COR-L47 (cell line): ENCODE measurements around the gene MRPL53.
"Not testable (repeated sequence)": the region's sequence is repeated elsewhere in the genome, so short reads cannot be mapped to it uniquely, and the experiment has no call there.

Experiments
- DNase-seq: peaks from one replicate; lab custom pipeline; 2025; lab: John Stamatoyannopoulos, UW

Gene MRPL53

DNA sequence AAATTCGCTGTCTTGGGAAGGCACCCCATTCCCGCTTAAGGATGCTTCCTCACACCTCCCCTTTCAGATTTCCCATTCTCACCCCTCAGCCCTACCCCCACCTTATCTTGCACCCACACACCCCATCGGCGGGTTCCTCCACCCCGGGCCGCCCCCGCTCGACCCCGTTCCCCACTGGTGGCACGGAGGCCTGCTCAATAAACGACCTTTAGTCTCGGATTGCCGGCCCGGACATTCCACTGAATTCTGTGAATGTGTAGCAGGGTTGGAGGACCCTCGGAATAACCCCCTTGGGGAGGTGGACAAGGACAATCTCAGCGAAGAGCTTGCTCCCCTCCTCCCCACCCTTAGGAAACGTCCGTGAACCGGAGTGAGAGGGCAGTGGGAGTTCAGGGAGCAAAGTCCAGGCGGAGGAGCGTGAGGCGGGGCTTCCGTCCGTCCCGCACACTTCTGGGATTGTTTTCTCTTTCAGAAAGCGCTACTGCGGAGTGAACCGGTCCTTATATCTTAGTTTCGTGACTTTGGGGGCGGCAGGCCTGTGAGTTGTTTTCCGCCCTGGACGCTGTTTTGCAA lies 29.8 kb upstream of the MRPL53 start:
- DNase-seq, result no peak

DNA sequence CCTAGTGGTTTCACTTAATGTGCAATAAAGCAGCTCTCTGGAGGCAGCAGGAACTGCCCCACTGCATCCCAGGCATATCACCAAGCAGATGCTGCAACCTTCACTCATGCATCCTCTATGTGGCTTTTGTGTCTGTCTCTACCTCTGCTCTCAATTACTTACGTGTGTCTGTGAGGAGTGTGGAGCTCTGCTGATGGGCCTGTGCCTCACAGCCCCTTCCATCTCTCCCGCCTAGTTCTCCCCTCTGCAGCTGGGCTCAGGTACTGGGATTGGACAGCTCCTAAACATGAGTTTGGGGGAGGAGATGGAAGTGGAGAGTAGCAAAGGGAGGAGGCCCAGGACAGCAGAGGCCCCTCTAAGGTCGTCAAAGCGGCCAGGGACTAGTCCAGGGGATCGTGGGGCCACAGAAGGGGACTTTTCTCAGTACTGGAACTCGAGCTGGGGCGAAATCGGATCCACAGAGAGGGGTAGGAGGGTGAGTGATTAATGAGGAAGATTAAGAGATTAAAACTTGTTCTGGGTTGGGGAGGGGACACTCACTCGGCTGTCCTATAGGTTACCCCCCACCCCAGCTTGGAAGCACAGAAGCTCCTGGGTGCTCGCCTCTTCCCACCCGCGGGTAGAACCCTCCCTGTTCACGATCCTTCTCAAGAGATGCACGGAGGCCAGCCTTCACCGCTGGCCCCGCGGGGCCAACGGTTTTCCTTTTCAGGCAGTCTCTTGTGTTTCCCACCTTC lies 29.0 kb upstream of the MRPL53 start:
- no peak for DNase-seq

DNA sequence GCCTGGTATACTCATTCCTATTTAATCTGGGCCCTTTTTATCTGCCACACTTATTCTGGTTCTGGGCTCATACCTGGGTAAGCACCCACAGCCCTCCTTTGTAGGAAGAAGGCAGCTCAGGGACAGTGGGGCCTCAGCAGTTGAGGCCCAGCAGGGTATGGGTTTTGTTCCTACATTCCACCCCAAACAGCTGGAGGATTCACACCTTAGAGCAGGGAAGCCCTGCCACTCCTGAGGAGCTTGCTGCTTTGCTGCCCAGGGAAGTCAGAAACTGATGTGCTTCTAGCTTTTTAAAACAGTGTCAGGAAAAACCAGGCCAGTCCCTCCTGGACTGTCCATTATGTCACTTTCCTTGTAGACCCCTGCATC lies 28.1 kb upstream of the MRPL53 start:
- DNase-seq, result no peak

DNA sequence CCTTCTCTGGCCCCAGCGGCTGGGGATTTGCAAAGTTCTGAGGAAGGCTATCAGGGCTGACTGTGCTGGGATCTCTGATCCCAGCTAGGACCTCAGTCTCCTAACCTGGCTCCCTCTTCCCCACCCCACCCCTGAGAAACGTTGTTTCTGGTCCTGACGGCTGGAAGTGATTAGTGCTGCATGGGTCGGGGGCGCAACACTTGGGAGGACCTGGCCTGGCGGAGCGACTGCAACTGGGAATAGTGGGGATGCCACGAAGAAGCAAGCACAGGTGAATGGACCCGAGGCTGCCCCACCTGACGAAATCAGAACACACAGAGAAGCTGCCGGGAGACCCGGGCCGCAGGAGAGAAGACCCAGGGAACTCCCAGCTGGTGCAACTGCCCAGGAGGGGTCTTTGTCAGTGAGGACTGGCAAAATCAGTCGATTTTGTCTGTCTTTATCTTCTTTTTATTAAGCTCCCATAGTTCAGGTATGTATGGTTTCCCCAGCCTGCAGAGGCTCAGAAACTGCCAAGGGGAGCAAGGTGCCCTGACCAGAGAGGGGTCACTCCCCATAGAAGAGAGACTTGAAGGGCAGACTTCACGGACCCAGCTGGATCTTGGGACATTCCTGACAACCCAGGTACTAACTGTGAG lies 27.6 kb upstream of the MRPL53 start:
- DNase-seq, result no peak

DNA sequence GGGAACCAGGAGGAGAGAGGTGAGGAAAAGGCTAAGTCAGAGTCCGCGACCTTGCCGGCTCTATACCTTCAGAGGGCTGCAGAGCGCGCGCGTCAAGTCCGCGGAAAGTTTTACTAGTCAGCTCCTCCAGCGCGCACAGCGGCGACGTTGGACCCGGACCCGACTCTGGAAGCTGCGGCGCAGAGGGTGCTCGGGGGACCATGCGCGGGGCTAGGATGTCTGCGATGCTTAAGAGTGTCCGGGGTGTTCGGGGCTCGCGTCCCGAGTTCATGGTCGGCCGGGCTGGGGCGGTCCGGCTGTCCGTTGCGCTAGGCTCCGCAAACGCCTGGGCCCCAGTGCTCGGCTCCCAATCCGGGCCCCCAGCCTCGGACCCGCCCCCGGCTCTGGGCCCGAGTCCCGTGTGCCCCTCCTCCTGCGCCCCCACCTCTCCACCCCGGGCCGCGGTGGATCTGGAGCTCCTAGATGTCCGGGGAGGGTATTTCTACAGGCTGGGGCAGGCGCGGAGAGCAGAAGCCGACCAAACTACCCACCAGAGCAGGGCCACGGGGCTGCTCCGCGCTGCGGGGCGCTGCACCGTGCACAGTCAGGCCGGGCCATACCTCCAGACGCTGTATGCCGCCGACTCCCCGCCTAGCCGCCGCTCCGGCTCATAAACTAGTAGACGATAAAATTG lies 26.9 kb upstream of the MRPL53 start, which contains the start of gene LBX2:
Gene LBX2 (minus strand): TSS at position 337 of the 673 bp plus-strand sequence. CDS start 66 bp downstream, at position 271.
- no peak for DNase-seq

DNA sequence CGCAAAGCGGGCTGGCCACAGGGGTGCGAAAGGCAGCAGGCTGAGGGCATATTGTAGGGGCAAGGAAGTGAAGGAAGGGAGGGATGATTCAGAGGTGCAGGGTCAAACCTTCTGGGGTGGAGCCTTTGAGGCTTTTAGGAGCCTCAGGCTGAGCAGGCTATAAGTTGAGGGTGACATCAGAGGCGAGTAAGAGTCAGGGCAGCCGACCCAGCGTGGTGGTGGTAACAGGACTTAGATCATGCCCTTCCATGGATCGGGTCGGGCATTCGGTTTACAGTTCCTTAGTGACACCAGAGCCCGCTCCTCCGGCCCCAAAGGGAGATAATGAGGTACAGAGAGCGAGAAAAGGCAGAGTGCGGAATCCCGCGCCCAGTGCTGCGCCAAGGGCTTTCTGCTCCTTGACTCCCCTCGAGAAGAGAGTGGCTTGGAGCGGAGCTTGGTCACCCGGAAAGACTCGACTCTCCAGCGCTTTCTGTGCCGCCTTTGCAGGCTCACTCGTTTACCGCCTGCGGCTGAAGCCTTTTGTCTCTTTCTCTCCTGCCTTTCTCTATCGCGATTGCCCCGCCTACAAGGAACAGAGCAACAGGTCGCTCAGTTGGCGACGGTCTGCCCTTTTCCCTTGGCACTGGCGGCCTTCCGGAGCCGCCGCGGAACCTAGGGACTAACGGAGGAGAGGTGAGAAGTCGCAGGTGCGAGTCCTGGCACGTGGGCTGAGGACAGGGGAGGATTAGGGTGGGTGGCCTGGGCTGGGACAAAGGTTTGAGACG lies 26.2 kb upstream of the MRPL53 start:
- DNase-seq, result no peak

DNA sequence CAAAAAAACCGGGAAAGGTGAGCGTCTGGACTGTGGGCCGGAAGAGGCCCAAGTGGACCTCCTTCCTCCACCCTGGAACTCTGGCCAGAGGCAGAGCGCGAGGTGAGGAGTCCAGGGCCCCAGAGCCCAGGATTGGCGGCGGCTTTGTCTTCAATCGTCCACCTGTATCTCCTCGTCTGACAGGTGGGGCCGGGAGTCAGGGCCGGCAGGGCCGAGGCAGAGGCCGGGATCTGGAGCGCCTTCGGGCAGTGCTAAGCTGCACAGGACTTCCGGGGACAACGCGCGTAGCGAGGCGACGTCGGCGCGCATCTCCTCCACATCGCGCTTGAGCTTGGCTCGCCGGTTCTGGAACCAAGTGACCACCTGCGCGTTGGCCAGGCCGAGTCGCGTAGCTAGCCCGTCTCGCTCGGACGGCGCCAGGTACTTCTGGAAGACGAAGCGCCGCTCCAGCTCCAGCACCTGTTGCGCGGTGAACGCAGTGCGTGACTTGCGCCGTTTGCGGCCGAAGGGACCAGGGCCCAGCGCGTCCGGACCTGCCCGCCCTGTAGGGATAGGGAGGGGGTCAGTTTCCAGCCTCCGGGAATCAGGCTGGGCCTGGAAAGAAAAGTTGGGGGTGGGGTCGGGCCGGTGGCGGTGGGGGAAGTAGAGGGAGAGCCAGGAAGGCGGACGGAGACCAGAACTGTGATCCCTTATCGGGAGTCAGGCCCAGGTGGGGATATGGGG lies 25.5 kb upstream of the MRPL53 start:
- no peak for DNase-seq

DNA sequence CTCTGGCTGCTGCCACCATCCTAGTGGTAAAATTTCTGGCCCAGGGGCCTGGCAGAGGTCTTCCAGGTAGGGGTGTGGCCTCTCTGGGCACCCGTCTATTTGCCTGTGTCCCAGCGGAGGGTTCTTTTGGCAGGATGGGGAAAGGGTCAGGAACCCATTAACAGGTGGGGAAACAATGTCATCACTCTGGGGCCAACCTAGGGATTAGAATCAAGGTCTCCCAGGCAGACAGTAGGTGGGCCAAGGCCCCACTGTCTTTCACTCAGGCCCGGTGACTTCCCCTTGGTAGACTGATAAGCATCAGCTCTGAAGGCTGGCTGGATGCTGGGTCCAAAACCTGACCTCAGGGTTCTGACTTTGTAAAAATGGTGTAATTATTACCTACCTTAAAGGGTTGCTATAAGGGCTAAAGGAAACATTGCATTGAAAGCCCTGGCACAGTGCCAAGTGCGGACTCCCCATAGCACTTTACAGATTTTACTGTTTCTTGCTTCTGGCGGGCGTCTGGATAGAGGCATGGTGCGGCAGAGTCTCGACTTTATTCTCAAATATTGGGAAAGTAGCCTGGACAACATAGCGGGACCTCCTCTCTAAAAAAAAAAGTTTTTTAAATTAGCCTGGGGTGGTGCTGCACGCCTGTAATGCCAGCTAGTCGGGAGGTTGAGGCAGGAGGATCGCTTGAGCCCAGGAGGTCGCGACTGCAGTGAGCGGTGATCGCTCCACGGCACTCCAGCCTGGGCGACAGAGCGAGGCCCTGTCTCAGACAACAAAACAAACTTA lies 24.7 kb upstream of the MRPL53 start:
- DNase-seq, result no peak

DNA sequence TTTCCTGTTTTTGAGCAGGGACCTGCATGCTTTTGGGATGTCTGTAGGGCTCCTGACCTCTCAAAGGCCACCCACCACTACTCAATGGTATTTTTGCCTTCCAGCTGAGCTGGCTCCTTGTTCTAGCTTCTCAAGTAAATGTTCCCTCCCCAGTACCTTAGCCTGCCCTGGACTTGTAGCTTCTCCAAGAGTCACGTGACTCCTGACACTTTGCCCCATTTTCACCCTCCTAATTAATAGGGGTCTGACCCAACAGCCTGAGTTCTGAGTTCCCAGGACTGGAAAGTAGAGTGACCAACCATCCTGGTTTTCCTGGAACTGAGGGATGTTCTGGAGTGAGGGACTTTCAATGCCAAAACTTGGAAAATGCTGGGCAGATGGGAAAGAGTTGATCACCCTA lies 23.0 kb upstream of the MRPL53 start:
- DNase-seq, result no peak

DNA sequence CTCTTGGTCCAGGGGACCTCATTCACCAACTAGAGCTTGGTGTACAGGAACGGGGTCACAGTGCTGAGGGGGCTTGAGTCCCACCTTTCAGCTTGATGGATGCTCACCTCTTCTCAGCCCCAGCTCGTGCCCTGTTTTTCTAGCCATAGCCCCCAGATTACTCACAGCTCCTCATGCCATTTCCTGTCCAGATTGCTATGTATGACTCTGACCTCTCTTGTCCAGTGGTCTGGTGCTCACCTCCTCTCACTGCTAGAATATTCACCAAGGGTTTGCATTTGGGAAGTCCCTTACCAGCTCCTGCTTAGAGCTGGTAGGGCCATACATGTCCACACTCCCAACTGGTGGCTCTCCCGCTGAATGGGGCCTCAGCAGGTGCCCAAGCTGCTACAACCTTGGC lies 21.1 kb upstream of the MRPL53 start:
- no peak for DNase-seq

DNA sequence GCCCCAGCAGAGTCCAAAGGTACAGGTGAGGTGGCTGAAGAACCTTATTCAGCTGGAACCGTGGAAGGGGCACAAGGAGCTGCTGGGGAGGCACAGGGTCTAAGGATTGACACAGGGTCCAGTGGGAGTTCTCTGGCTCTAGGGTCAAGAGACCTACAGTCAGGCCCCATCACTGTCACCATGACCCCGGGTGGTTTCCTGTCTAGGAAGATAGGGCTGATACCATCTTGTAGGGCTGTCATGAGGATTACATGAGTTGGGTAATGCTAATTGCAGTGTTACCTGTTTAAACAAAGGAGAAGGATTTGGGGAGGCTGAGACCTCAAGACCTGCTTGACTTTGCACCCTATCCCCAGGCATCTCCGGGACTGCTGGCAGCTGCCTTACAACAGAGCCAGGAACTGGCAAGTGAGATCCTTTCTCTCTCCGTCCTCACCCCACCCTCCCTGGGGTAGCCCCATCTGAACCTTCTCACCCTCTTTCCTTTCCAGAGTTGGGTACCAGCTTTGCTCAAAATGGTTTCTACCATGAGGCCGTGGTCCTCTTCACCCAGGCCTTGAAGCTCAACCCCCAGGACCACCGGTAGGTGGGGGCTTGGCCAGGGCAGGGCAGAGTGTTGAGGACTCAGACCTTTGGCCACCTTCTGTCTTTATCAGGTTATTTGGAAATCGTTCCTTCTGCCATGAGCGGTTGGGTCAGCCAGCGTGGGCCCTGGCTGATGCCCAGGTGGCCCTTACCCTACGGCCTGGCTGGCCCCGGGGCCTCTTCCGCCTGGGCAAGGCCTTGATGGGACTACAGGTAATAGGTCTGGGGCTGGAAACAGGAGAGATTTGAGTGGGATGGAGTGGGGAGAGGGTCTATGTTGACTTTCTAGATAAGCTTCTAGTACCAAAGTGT lies 19.4 kb upstream of the MRPL53 start:
- no peak for DNase-seq

DNA sequence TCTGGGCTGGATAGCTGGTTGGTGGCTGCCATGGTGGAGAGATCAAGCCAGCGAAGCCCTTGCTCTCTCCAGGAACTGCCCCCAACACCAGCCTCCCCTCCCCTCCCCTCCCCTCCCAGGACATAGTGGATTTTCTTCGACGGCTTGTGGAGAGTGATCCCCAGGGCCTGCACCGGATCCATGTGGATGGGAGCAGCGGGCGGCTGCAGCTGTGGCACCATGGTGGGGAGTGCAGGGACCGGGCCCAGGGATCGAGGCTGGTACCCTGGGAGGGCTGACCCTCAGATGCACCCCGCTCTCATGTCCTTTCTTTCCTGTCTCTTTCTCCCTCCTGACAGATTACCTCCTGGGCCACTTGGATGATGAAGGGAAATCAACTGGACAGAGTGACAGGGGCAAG lies 17.4 kb upstream of the MRPL53 start:
- no peak for DNase-seq

DNA sequence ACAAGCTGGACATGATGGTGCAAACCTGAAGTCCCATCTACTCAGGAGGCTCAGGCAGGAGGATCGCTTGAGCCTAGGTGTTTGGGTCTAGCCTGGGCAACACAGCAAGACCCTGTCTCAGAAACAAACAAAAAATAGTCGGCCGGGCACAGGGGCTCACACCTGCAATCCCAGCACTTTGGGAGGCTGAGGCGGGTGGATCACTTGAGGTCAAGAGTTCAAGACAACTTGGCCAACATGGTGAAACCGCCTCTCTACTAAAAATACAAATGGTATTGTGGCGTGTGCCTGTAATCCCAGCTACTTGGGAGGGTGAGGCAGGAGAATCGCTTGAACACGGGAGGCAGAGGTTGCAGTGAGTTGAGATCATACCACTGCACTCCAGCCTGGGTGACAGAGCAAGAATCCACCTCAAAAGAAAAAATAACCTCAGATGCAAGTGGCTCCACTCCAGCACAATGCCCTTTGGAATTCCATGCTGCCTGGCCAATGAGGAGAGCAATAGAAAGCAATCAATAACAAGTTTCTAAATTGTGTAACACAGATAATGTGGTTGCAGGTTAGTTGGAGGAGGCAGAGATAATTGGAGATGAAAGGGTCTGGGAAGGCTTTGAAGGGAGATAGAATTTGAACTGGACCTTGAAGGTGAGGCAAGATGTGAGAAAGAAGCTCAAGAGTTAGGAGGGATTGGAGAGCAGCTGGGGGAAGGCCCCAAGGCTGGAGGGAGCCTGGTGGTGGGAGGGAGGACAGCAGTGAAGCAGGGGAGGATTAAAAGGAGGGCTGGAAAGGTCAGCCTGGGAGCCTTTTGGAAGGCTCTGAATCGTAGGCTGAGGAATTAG lies 16.4 kb upstream of the MRPL53 start:
- DNase-seq, result no peak

DNA sequence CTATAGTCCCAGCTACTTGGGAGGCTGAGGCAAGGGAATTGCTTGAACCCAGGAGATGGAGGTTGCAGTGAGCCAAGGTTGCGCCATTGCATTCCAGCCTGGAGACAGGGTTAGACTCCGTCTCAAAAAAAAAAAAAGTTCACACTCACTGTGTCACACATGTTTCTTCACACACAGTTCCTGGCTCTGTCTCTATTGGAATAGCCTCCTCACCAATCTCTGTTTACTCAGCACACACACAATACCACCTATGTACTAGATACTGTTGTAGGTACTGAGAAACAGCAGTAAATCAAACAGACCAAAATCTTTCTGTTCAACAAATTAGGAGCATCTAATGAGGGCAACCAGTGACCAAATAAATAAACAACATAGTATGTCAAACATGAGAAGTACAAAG lies 13.7 kb upstream of the MRPL53 start:
- no peak for DNase-seq

DNA sequence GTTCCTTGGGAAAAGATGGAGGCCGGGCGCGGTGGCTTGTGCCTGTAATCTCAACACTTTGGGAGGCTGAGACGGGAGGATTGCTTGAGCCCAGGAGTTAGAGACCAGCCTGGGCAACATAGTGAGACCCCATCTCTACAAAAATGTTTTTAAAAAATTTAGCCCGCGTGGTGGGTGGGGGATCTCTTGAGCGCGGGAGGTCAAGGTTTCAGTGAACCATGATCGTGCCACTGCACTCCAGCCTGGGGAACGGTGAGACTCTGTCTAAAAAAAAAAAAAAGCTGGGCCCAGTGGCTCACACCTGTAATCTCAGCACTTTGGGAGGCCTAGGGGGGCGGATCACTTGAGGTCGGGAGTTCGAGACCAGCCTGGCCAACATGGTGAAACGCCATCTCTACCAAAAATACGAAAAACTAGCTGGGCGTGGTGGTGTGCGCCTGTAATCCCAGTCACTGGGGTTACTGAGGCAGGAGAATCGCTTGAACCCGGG lies 11.2 kb upstream of the MRPL53 start:
- DNase-seq, result not testable (repeated sequence)

DNA sequence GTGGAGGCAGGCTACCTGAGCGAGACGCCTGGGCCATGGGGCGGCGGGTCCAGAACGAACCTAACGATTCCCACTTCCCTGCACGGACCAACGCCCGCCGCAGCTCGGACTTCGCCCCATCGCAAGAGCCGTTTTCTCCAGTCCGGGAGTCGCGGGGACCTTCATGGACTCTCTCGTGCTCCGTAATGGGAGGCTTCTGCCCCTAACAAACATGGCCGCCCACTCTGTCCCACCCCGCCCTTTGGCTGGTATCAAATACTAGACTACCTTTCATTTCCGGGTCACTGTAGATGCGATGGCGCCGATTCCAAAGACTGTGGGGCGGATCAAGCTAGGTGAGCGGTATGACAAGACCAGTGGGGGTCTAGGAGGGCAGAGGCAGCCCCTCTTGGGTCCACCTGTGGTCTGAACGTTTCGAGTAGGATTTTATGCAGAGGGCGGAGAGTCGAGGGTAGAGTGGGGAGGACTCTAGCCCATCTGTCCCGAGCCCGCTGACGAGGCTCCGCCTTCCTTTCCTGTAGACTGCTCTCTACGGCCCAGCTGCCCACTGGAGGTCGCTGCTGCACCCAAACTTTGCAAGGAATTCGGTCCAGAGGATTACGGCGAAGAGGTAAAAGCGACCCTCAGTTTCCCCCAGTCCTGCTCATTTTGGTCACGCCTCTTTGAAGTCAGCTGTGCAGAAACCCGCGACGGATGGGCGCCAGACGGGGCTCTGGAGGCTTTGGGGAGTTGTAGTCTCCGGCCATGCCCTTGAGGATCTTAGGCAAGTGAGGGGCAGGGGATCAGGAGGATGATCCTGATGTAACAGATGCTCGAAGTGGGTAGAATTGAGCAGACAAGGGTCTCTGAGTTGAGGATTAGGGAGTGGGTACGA lies 10.6 kb upstream of the MRPL53 start, which contains the start of the genes CCDC142 and TTC31:
Gene CCDC142 (minus strand): TSS at position 198 of the 874 bp plus-strand sequence. CDS start 161 bp downstream, at position 37.
Gene TTC31 (plus strand): TSS at position 281 of the 874 bp plus-strand sequence. CDS start 15 bp downstream, at position 296.
- peak; percentile 94 for DNase-seq
